Cardiac ventricle fibroblast (primary cell): ENCODE results near the gene TMIGD3. TPM values are rescaled to one million over a fixed set of nuclear protein-coding genes. Genes with fewer than 3 reads are reported as not detected.

ENCODE experiments used
- total RNA-seq: library from RNA; depleted of rRNA; stranded (reverse); fragments of >200 nt; gene quantifications from 2 replicates; pipeline ENCODE4 v1.2.3, GENCODE V29; 2015

The TMIGD3 gene
- total RNA-seq, result not detected in 2 replicates

GRCh38 chr1:111503585-111504060 is at the start of gene TMIGD3, which contains the start of gene ADORA3:
Gene TMIGD3 (minus strand): TSS chr1:111503633. CDS start chr1:111503354, 279 bp downstream.
Gene ADORA3 (minus strand): TSS chr1:111503633. CDS start chr1:111503354, 279 bp downstream.

GRCh38 chr1:111448918-111449702 is 54.3 kb downstream of the TMIGD3 start, which contains the start of the genes ATP5PB and WDR77:
Gene ATP5PB (plus strand): TSS chr1:111449464. CDS start chr1:111449542, 78 bp downstream.
Gene WDR77 (minus strand): TSS chr1:111449256. CDS start chr1:111449169, 87 bp downstream.

Other genes starting within 250 kb of the TMIGD3 start
- gene CHIA, start 212.8 kb downstream of the TMIGD3 start, total RNA-seq, result not detected in 2 replicates
- 0.59 and 0.94 TPM in 2 replicates for gene OVGP1, start 75.9 kb downstream of the TMIGD3 start, total RNA-seq
- gene WDR77, start 54.4 kb downstream of the TMIGD3 start, total RNA-seq, result 23.1 and 28.1 TPM in 2 replicates
- gene ATP5PB, start 54.2 kb downstream of the TMIGD3 start, total RNA-seq, result 144 and 198 TPM in 2 replicates
- 0.05 and 0.19 TPM in 2 replicates for gene C1orf162, start 29.6 kb downstream of the TMIGD3 start, total RNA-seq
- not detected in 2 replicates for gene ADORA3, start within 50 bp of the TMIGD3 start, total RNA-seq
- gene RAP1A, start 116.2 kb upstream of the TMIGD3 start, total RNA-seq, result 27.4 and 29.3 TPM in 2 replicates
- 7.9 and 8.2 TPM in 2 replicates for gene INKA2, start 235.8 kb upstream of the TMIGD3 start, total RNA-seq